Measurements from ENCODE around the gene RPUSD1.

- TF ChIP-seq POLR2A (IDR thresholded peaks at IDR 0.05) = no peak
- no peak for TF ChIP-seq CTCF (IDR thresholded peaks at IDR 0.05)
Observed at GRCh38 chr16:819336-820043, 31.3 kb upstream of the RPUSD1 start.

All from esophagus squamous epithelium (tissue), 4 donors.